HG03571 (cell line): ENCODE measurements around the gene RAD51B.
"Not testable (repeated sequence)": the region's sequence is repeated elsewhere in the genome, so short reads cannot be mapped to it uniquely, and the experiment has no call there.

Experiments used
- ATAC-seq: cut with Tn5 transposase; IDR thresholded peaks from one replicate; pipeline ENCODE4 v1.9.1; 2021; ENCODE audit not compliant: unreplicated experiment

The RAD51B gene

DNA sequence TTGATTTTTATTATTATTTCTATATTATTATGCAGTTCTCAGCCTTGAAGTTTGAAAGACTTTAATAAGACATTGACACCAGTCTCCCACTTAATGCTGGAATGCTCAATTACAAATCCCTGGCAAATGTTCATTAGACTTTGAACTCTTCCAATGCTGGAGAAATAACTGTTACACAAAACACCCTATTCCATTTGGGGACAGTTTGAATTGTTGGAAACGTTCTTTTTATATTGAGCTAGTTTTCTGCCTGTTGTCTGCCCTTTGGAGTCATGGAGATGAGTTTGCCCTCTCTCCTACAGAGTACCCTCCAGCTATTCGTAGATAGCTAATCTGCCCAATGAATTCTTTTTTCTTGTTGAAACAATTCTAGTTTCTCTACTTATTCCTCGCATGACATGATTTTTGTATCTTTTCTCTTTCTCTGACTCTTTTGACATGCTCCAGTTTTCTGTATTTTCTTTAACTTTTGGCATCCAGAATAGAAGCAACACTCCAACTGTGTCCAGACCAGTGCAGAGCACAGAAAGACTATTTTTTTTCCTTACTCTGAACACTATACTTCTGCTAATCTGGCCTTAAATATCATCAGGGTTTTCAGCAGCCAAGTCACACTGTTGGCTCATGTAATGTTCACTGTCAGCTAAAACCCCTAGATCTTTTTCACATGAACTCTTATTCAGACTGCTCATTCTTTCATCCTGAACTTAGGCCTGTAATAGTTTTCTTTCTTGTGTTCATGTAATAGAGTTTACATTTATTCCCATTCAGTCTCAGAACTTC, 379.3 kb downstream of the RAD51B start:
- ATAC-seq: no peak

DNA sequence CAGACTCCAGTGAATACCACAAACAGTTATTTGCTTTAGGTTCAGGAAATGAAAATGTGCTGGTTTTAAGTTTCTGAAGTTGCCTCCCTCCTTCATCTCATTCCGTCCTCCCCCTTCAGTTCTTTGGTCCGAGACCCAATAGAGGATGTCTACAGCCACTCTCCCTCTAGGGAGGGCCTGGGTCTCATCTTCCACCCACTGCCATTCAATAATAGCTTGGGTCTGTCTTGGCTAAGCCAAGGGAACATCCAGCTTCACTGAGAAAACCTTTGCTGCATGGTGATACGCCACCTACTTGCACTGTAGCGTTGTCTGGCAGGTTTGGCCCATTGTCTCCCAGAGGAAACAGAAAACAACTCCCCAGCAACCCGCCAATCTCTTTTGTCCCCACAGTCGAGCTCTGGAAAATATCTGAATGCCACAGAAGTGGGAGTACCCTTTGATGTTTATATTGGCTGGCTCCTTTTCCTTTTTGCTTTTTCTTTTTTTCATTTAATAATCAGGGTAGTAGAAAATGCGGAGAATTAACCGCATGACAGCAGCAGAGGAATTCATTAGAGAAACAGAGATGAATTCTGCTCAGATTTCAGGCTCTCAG, 380.1 kb downstream of the RAD51B start:
- no peak for ATAC-seq

DNA sequence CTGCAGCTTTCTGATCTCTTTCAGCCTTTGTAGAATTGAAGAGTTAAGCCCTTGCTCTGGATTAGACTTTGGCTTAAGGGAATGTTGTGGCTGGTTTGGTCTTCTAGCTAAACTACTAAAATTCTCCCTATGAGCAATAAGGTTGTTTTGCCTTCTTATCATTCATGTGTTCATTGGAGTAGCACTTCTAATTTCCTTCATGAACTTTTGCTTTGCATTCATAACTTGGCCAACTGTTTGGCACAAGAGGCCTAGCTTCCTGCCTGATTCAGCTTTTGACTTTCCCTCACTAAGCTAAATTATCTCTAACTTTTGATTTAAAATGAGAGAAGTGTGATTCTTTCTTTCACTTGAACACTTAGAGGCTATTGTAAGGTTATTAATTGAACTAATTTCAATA, 384.3 kb downstream of the RAD51B start:
- no peak for ATAC-seq

DNA sequence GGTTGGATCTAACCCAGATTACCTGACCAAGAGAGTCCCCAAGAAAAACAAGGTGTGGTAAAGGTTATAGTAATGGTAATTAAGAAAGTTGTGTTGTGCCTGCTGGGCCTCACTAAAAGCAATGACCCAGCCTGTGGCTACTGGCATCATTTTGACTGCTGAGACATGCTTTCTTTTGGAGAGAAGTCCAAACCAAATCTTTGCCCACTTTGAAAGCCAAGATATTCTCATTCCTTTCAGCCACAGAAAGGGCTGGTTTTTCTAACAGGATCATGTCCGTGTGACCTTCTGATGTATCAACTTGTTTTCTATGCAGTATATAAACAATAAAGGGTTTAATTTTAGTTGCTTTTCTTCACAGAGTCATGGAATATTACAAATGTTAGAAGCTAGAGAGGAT, 388.6 kb downstream of the RAD51B start:
- no peak for ATAC-seq

DNA sequence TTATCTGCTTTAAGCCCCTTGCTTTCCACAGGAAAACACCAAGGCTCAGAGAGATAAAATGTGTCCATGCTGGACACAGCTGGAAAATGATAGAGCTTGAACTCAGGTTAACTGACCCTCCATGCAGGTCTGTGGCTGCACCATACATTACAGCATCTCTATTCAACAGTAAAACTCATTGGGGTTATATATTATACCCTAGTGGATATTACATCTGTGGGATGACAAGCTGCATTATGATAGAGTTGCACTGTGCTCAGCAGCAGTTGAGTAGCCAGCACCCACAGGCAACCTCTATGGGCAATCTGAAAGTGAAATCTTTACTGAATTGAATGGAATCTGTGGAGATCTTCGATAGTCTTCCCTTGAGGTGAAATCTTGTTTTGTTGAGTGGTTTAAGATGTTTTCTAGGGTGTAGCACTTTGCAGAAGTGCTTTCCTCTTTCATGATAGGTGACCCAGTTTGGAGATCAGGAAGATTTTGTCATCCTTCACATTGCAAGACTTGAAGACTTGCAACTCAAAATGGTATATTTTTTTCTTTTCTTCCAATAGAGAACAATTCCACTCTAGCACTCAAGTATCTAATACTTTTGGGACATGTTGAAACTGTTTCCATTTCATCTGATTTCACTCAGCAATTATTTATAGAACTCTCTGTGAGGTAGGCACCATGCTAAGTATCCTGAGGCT, 389.2 kb downstream of the RAD51B start:
- ATAC-seq: no peak

DNA sequence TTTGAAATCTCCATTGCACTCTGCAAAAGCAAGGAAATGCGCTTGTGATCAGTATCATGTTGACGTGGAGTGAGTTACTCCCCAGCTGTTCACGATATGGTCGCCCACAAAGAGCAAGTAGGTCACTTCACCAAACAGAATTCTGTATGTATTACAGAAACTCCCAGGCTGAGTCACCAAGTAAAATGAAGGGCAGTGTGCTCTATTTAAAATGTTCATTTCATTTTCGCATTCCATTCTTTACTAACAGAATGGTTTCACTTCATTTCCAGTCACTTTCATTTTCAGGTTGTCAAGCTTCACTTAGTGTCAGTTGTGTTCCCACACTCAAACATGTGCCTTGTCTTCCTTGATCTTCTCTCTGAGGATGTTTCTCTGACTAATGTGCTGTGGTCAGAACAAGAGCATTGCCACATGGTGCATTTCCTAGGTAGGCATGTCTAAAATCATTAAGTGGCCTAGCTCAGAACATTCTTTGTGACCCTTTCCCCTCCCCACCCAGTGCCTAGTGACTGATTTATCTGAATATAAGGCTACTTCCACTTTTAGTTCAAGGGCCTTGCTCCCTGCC, 391.2 kb downstream of the RAD51B start:
- peak; percentile 85 for ATAC-seq

DNA sequence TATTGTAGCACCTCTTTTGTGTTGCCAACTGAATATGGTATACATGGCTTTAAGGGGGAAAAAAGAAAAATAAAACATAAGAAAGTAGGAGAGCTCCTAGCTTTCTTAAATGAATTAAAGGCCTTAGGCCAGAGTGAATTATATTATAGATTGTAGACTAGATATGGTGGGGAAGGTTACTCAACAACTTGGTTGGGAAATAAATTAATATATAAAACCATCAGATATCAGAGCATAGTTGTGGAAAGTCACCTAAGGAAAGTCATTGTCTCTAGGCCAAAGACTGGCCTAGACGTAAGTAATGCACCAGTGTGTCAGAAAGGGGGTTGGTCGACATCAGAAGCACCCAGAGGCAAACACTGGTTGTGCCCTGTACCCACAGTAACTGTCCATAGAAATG, 391.8 kb downstream of the RAD51B start:
- no peak for ATAC-seq

DNA sequence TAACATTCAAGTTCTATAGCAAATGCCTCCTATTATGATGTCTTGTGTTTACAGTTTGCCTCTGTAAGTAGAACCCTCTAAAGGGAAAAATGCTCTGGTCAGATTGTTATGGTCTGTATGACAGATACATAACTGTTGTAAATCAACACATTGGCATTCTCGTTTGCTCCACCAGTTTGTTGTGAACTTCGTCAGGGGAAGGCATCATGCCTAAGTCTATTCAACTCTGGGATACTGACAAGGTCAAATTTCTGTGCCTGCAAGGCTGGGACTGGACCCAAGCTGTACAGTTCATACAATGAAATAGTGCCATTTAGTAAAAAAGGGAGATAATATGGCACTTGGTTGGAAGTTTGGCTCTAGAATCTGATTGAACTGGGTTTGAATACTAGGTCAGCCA, 392.3 kb downstream of the RAD51B start:
- no peak for ATAC-seq

DNA sequence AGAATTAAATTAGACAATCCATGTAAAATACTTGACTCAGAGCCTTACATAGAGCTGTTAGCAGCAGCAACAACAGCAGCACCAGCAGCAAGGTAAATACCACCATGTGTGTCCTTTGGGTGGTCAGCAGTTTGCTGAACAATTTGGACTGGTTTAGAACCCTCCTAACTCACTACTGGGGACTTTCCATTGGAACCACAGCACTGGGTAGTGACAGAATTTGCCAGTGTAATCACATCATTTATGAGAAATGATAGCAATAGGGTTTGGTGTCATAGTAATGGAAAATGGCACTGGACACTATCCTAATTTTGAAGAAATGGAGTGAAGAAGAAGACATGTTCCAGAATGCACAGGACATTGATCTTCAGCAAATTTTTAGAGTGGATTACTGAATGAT, 392.8 kb downstream of the RAD51B start:
- ATAC-seq: no peak

DNA sequence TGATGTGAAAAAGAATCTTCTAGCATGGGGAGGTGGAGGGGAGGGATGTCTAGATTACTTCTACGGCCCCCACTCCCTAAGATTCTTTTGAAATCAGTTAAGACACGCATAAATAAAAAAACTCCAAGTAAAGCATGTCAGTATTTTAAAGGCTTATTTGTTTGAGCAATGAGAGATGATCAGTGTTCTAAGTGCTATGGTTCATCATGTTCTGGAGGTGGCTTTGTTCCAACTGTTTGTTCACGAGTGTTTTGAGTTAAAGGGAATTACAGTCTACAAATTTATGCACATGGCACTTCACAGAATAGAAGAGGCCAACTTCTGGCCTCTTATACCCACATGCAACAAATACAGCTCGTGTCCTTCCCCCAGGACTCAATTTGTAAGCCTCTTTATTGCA, 394.9 kb downstream of the RAD51B start:
- ATAC-seq: no peak

DNA sequence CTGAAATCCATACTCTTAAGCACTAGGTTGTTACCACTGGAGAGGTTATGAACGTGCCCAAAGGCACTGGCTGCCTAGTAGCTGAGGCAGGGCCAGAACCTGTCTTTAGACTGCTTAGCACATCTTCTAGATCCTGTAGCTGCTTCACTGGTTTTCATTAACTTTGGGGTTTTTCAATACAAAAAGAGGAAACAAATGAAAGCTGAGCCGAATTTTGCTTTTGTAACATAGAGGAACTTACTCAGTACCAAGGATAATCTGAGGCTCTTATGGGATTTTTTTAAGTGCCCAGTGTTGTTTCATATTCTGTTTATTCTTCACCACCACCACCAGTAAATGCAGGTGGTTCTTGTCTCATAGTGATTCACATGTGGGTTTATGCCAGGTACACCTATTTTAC, 396.1 kb downstream of the RAD51B start:
- ATAC-seq: no peak

DNA sequence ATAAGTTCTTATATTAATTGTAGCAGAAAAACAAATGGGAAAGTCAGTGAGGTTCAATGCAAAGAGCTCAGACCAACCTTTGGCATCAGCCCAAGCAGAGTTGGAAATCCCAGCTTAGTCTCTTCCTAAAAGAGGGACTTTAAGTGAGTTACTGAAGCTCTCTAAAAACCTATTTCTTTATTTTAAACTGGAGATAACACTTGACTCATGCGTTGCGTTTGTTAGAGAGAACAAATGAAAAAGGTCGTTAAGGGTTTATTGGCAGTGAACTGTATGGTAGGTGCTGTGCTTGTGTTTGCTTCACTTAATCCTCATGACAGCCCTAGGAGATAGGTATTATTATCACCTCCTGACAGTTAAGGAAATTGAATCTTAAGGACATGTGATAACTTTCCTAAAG, 396.5 kb downstream of the RAD51B start:
- no peak for ATAC-seq

DNA sequence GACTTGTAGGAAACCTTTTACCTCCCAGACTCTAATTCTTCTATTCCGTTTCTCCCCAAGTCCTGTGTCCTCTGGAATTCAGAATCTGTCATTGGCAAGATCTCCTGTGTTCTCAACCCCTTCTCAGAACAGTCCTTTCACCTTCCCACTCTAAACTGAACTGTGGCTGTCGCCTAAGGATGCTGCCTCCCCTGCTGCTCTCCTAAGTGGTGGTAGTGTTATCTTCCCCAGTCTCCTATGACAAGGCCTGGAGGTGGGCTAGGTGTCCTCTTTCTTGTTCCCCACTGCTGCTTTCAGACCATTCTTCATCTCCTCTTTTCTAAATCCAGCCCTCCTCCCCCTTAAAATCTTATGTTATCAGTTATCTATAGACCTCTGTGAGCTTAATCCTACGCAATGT, 397.4 kb downstream of the RAD51B start:
- ATAC-seq: no peak

DNA sequence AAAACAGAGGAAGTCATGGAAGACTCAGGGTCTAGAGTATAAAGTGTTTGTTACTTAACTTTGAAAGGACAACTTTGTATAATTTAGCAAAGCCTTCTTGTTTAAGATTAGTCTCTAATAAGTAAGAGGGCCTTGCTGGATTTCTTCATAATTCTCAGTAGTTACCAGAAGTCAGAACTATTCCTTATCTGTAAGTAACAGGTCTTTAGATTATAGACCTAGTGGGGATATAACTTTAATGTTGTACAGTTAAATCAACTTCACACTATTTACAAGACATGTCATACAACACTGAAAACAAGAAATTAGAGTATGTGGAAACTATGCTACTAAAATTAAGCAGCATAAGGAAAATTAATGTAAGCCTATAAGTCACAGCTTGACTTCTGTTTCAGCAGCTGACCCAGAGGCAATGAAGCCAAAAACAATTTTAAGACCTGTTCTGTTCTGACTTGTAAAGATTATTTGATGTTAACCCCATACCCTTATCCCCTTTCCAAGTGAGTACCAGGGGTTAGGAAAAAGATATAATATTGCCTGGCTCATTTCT, 398.3 kb downstream of the RAD51B start:
- ATAC-seq: no peak

DNA sequence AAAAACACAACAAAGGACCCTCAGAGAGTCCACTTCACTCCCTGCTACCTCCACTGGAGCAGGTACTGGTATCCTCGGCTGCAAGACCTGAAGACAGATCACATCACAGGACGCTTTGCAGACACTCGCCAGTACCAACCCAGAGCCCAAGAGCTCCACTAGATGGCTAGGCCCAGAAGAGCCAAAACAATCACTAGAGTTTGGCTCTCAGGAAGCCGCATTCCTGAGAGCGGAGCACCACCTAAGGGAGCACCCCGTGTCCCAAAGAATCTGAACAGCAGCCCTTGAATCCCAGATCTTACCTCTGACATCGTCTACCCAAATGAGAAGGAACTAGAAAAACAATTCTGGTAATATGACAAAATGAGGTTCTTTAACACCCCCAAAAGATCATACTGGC, 399.8 kb downstream of the RAD51B start:
- ATAC-seq: no peak

DNA sequence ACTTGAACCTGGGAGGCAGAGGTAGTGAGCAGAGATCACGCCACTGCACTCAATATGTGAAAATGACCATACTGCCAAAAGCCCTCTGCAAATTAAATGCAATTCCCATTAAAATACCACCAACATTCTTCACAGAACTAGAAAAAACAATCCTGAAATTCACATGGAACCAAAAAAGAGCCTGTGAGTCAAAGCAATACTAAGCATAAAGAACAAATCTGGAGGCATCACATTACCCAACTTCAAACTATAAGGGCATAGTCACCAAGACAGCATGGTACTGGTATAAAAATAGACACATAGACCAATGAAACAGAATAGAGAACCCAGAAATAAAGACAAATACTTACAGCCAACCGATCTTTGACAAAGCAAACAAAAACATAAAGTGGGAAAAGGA, 401.5 kb downstream of the RAD51B start:
- not testable (repeated sequence) for ATAC-seq

DNA sequence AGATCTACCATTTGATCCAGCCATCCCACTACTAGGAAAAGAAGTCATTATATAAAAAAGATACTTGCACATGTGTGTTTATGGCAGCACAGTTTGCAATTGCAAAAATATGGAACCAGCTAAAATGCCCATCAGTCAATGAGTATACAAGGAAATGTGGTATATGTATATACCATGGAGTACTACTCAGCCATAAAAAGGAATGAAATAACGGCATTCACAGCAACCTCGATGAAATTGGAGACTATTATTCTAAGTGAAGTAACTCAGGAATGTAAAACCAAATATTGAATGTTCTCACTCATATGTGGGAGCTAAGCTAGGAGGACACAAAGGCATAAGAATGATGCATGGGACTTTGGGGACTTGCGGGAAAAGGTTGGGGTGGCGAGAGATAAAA, 402.6 kb downstream of the RAD51B start:
- ATAC-seq: no peak

DNA sequence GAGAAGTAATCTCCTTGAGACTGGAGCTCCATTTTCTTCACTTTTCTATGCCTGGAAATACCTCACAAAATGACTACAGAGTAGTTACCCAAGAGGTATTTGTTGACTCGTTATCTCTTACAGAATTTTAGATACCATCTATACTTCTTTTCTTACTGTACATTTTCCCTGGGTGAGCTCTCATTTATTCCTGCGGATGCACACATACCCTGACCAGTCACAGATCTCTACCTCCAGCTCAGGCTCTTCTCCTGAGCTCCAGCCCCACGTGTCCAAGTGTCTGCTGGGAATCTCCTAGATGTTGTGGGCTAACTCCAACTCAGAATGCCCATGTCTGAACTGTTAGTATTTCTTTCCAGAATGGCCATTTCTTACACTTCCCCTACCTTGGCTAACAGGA, 403.1 kb downstream of the RAD51B start:
- no peak for ATAC-seq

DNA sequence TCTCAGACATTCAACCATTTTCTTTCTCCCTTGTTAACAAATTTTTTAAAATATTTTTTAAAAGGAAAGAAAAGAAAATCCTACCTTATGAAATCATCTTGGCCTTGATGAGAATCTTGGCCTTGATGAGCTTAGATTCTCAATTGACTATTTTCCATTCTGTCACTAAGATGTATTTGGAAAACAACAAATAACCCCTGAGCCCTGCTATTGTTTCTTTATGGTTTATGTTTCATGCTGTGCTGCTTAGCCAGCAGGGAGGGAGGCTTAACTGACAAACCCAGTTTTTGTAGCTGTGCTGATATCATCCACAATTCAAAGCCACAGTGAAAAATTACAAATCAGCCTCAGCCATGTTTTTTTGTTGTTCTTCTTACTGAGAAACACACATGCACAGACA, 404.1 kb downstream of the RAD51B start:
- ATAC-seq: no peak

DNA sequence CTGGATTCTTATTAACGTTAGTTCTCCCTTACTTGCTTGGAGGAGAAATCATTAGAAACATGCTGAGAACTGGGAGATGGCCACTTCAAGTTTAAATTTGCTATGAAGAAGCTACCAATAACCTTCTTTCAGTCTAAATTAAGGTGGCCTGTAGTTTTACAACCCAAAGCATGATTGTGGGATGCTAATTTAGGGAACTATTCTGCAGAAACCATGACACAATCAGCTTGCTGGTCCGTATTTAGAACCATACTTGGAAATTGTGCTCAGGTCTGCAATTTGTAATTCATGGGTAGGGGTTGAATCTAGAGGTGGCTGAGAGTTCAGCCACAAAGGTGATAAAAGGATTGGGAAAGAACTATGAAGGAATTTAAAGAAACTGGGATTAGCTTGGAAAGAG, 405.7 kb downstream of the RAD51B start:
- ATAC-seq: no peak

DNA sequence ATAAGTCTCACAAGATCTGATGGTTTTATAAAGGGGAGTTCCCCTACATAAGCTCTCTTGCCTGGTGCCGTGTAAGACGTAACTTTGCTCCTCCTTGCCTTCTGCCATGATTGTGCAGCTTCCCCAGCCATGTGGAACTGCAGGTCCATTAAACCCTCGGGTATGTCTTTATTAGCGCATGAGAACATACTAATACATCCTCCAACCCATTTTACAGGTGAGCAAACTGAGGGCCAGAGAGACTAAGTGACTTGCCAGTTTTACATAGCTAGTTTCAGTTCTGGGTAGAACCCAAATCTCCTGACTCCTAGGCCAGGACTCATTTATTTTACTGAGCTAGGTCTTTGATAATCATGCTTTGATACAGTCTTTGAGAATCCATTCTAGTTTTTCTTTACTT, 406.9 kb downstream of the RAD51B start:
- no peak for ATAC-seq

DNA sequence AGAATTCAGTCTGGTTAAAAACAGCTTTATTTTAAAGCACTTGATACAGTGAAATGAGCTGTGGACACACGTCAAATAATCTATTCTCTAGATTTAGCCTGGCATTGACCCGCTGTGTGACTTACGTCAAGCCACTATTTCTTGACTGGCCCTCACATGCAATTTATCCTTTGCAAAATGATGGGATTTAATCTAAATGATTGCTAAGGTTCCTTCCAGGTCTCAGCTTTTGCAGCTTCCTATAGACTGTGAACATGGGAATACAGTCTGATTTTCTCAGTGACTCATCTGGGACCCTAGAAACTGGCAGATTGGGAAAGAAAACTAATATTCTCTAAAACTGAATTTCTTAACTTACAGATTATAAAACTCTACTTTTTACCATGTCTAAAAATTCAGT, 409.1 kb downstream of the RAD51B start:
- no peak for ATAC-seq
